ENCODE results near the gene GNAL.

Gene GNAL

GRCh38 chr18:11923450-11923849, 234.4 kb downstream of the GNAL start:
- no peak for DNase-seq (ENCODE audit: low read depth)
- H3K4me3 ChIP-seq (ENCODE audit: low read length): no peak overlapping the region
- TF ChIP-seq CTCF (IDR thresholded peaks at IDR 0.05; ENCODE audit: insufficient read depth, low read depth, low read length, missing control alignments): no peak

GRCh38 chr18:11925800-11926481, 236.9 kb downstream of the GNAL start:
- no peak overlapping the region for H3K4me3 ChIP-seq (ENCODE audit: low read length)
- TF ChIP-seq CTCF (IDR thresholded peaks at IDR 0.05; ENCODE audit: insufficient read depth, low read depth, low read length, missing control alignments): no peak
- no peak for DNase-seq (ENCODE audit: low read depth)

- DNase-seq (ENCODE audit: low read depth): no peak
Observed at GRCh38 chr18:11927497-11927896, 238.4 kb downstream of the GNAL start.

GRCh38 chr18:11932393-11932792, 243.3 kb downstream of the GNAL start:
- H3K4me3 ChIP-seq (ENCODE audit: low read length): no peak overlapping the region
- no peak for DNase-seq (ENCODE audit: low read depth)
- no peak for TF ChIP-seq CTCF (IDR thresholded peaks at IDR 0.05; ENCODE audit: insufficient read depth, low read depth, low read length, missing control alignments)

More at GRCh38 chr18:11927497-11927896, 238.4 kb downstream of the GNAL start:
- TF ChIP-seq CTCF (IDR thresholded peaks at IDR 0.05; ENCODE audit: insufficient read depth, low read depth, low read length, missing control alignments): no peak
- no peak overlapping the region for H3K4me3 ChIP-seq (ENCODE audit: low read length)
